Heart left ventricle (tissue), 16 donors: ENCODE measurements around the gene IREB2. TPM values are rescaled to one million over a fixed set of nuclear protein-coding genes. Genes with fewer than 3 reads are reported as not detected.

Experiments
- ATAC-seq, 4 donors: fragments of 200-7000 bp; cut with Tn5 transposase; one replicate each; pipeline ENCODE4 v1.9.1; 2020 to 2022; ENCODE audit warnings: moderate library complexity in 4 of 4, mild to moderate bottlenecking in 3 of 4, moderate number of reproducible peaks in 1 of 4
- DNase-seq, 5 donors: peaks; one replicate each; pipeline ENCODE4 v3.0.0-alpha.2; 2020
- H3K27ac ChIP-seq, 12 donors: fragments of 200-600 bp; sonication (generic) in 4 of 12; one replicate each; pipeline versions ENCODE4 v1.5.0 to v1.8.0; 2016 to 2022; ENCODE audit warnings: mild to moderate bottlenecking in 2 of 12
- H3K27me3 ChIP-seq, 9 donors: fragments of 200-600 bp; sonication (generic) in 2 of 9; one replicate each; pipeline versions ENCODE4 v1.5.1 to v1.8.0; 2016 to 2022; ENCODE audit warnings: mild to moderate bottlenecking in 3 of 9
- H3K36me3 ChIP-seq, 9 donors: fragments of 200-600 bp; sonication (generic) in 2 of 9; one replicate each; pipeline versions ENCODE4 v1.5.0 to v1.8.0; 2018 to 2022; ENCODE audit warnings: mild to moderate bottlenecking in 2 of 9
- H3K4me1 ChIP-seq, 12 donors: fragments of 200-600 bp; sonication (generic) in 4 of 12; one replicate each; pipeline versions ENCODE4 v1.5.0 to v1.8.0; 2016 to 2022; ENCODE audit warnings: mild to moderate bottlenecking in 3 of 12
- H3K4me3 ChIP-seq, 12 donors: fragments of 200-600 bp; sonication (generic) in 4 of 12; one replicate each; pipeline versions ENCODE4 v1.5.0 to v1.8.0; 2017 to 2022; ENCODE audit warnings: mild to moderate bottlenecking in 9 of 12, moderate library complexity in 4 of 12
- H3K9me3 ChIP-seq, 12 donors: fragments of 200-600 bp; sonication (generic) in 4 of 12; one replicate each; pipeline versions ENCODE4 v1.5.0 to v1.8.0; 2016 to 2022; ENCODE audit warnings: mild to moderate bottlenecking in 1 of 12
- POLR2A ChIP-seq, 2 donors: fragments of 450-650 bp; IDR thresholded peaks; one replicate each; pipeline ENCODE4 v1.6.1; 2017; ENCODE audit warnings: antibody characterized with exemption in 2 of 2, mild to moderate bottlenecking in 2 of 2, moderate library complexity in 2 of 2
- WGBS, 4 donors: extraction: QIAGEN DNeasy Blood & Tissue Kit in 2 of 4; methylation state at CpG; one replicate each; pipeline versions ENCODE4 v1.1.5 to v1.1.7; 2013 to 2018; 5-methylcytosine and 5-hydroxymethylcytosine counted together
- intact Hi-C, 10 donors: fragments of 100-400 bp; cut with DNase I; formaldehyde crosslinking; loops; one replicate each; pipeline versions ENCODE4 v1.11.1 to v1.14.2; 2022
- polyA plus RNA-seq, 2 donors: library from polyadenylated mRNA; stranded (reverse); fragments of 200-250 nt; gene quantifications; one replicate each; pipeline ENCODE4 v1.2.3, GENCODE V29; 2013
- total RNA-seq, 9 donors: library from RNA; depleted of rRNA in 2 of 9; stranded (reverse); fragments of >200 nt in 2 of 9; fragmentation: NEBNext Ultra II Directional in 3 of 9; extraction: Animal tissue kit (Norgen Biotek cat#: 25700) in 3 of 9; gene quantifications; one replicate each; pipeline versions ENCODE4 v1.1.0 to v1.2.4, GENCODE V29; 2016 to 2023
- TF ChIP-seq, protein P1 (sequence below), 12 donors: fragments of 200-600 bp; sonication (generic) in 4 of 12; IDR thresholded peaks; one replicate each; pipeline versions ENCODE4 v1.5.0 to v1.8.0; 2018 to 2022; ENCODE audit warnings: antibody characterized with exemption in 12 of 12, mild to moderate bottlenecking in 5 of 12
- donor health status: ischemic (EF 13 %, LVEDD 7.1; RV severe dilation, severe dysfunction).
- donor health status: healthy with polysubstance abuse.
- donor health status: DM: no; HTN: yes; CAD: no.
- donor health status: DM: no; HTN: no; CAD: no.
- donor health status: ischemic (EF 25% LVEDD 6.9; RV normal size, moderate dysfunction).
- donor health status: ischemic (EF 25% LVEDD 5.7; RV mildly dilated, moderate dysfunction).
- donor health status: healthy.
- donor health status: DM: yes; HTN: yes; CAD: no.
- donor health status: ischemic (EF 35%, LVEDD 5.7; RV mildly dilated, moderate dysfunction).
- donor health status: nonischemic (EF 11% LVEDD 7.7; RV severe dilation, severe dysfunction).
- donor health status: DM: yes; HTN: yes; CAD: no.
- donor health status: PGD.
- donor health status: ischemic (EF 29% LVEDD 5.4; RV normal size, mild dysfunction).
- donor health status: nonischemic (EF 23%, LVEDD 6.1; RV moderate dilation, normal function).

The IREB2 gene
- total and polyA plus RNA-seq, 11 donors: 6.3 to 50.0 (median 29.5) TPM

- 76 to 81% (median 78%) methylated on average over 7 of the region's 7 CpGs for WGBS, 4 donors
- peaks cover 0 to 79% (median 56%) of the 10 kb centered on the region in 12 donors for H3K4me1 ChIP-seq
- no peak for TF ChIP-seq POLR2A (IDR thresholded peaks at IDR 0.05)
- TF ChIP-seq, protein P1, sequence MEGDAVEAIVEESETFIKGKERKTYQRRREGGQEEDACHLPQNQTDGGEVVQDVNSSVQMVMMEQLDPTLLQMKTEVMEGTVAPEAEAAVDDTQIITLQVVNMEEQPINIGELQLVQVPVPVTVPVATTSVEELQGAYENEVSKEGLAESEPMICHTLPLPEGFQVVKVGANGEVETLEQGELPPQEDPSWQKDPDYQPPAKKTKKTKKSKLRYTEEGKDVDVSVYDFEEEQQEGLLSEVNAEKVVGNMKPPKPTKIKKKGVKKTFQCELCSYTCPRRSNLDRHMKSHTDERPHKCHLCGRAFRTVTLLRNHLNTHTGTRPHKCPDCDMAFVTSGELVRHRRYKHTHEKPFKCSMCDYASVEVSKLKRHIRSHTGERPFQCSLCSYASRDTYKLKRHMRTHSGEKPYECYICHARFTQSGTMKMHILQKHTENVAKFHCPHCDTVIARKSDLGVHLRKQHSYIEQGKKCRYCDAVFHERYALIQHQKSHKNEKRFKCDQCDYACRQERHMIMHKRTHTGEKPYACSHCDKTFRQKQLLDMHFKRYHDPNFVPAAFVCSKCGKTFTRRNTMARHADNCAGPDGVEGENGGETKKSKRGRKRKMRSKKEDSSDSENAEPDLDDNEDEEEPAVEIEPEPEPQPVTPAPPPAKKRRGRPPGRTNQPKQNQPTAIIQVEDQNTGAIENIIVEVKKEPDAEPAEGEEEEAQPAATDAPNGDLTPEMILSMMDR (IDR thresholded peaks at IDR 0.05): no peak
Observed at GRCh38 chr15:78456426-78456825, 18.4 kb downstream of the IREB2 start.

GRCh38 chr15:78457101-78457500, 19.1 kb downstream of the IREB2 start:
- Histone ChIP-seq H3K4me1 (peaks cover 0 to 80% (median 58%) of the 10 kb centered on the region in 12 donors), H3K27ac (peak overlapping the region in 9 of 12 donors; percentile 2 to 84 (median 49)), H3K36me3 (peaks cover 0 to 9% (median 0%) of the 10 kb centered on the region in 9 donors), H3K4me3 (peak overlapping the region in 1 of 12 donors; percentile 11), H3K27me3 (no peaks in the 10 kb centered on the region), H3K9me3 (no peaks in the 10 kb centered on the region)
- TF ChIP-seq, protein P1 (IDR thresholded peaks at IDR 0.05): no peak
- TF ChIP-seq POLR2A (IDR thresholded peaks at IDR 0.05): no peak
- no peak for DNase-seq
- 0 to 2% (median 2%) methylated on average over 1 of the region's 1 CpG for WGBS, 4 donors
- intact Hi-C loops: loop anchor here in 1 of 10 donors (2.0 kb wide), 1 partner anchor 18 kb away; the partner anchor contains the start of gene IREB2
- ATAC-seq: peak in 2 of 4 donors; percentile 12 to 44

More at GRCh38 chr15:78456426-78456825, 18.4 kb downstream of the IREB2 start:
- Histone ChIP-seq H3K36me3 (peaks cover 0 to 9% (median 0%) of the 10 kb centered on the region in 9 donors), H3K27ac (peak overlapping the region in 11 of 12 donors; percentile 18 to 84 (median 51)), H3K4me3 (no peak overlapping the region), H3K9me3 (no peaks in the 10 kb centered on the region), H3K27me3 (no peaks in the 10 kb centered on the region)
- intact Hi-C loops: loop anchor here in 1 of 10 donors (2.0 kb wide), 1 partner anchor 18 kb away; the partner anchor contains the start of gene IREB2
- ATAC-seq (no peak), DNase-seq (no peak)

GRCh38 chr15:78460737-78461136, 22.7 kb downstream of the IREB2 start:
- ATAC-seq: no peak
- intact Hi-C loops: no loop called here
- H3K4me1 ChIP-seq: peaks cover 0 to 61% (median 46%) of the 10 kb centered on the region in 12 donors
- no peaks in the 10 kb centered on the region for H3K27me3 ChIP-seq
- TF ChIP-seq POLR2A (IDR thresholded peaks at IDR 0.05): no peak
- TF ChIP-seq, protein P1 (IDR thresholded peaks at IDR 0.05): no peak
- 86 to 93% (median 89%) methylated on average over 4 of the region's 4 CpGs for WGBS, 4 donors
- DNase-seq: no peak
- H3K4me3 ChIP-seq: no peak overlapping the region
- no peaks in the 10 kb centered on the region for H3K9me3 ChIP-seq
- H3K36me3 ChIP-seq: peaks cover 0 to 39% (median 29%) of the 10 kb centered on the region in 9 donors
- H3K27ac ChIP-seq: peak overlapping the region in 2 of 12 donors; percentile 41 to 43

DNA sequence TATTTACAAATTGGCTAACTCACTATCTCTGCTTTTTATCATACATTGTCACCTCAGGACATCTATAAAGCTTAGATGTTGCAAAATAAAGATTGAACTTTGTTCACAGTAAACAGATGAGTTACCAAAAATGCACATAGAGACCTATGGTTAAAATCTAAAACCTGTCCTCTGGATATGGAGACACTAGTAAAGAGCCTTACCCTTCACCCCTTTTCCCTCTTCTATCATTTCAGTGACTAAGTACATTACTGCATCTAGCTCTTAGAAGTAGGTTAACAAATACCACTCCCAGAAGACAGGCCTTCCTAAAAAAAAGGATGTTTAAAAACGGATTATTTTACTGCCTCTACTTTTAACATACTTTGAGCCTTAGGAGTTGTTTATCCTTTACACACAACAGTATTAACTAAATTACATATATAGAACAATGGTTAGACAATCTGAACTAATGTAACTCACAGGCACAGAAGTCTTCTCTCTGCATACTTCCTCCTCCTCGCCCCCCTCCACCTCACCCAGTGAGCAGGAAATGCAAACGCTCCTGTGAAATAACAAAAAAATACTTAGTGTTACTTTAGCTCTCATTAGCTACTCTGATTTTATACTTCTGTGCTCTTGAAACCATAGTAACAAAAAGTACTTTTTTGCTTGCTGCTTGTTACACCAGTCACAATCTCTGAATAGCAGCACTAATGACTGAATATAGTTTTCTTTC, 23.3 kb downstream of the IREB2 start:
- H3K27ac ChIP-seq: peak overlapping the region in 4 of 12 donors; percentile 6 to 43 (median 25)
- H3K27me3 ChIP-seq: no peaks in the 10 kb centered on the region
- no peak overlapping the region for H3K4me3 ChIP-seq
- intact Hi-C loops: no loop called here
- ATAC-seq (peak in 1 of 4 donors; percentile 50), DNase-seq (no peak)
- WGBS, 4 donors: 25 to 39% (median 30%) methylated on average over 3 of the region's 3 CpGs
- TF ChIP-seq, protein P1 (IDR thresholded peaks at IDR 0.05): no peak
- no peak for TF ChIP-seq POLR2A (IDR thresholded peaks at IDR 0.05)
- no peaks in the 10 kb centered on the region for H3K9me3 ChIP-seq
- peaks cover 0 to 59% (median 40%) of the 10 kb centered on the region in 12 donors for H3K4me1 ChIP-seq
- peaks cover 0 to 45% (median 35%) of the 10 kb centered on the region in 9 donors for H3K36me3 ChIP-seq
